HepG2 (cell line): Measurements from ENCODE around the gene SEMA3C. TPM values are rescaled to one million over a fixed set of nuclear protein-coding genes. Genes with fewer than 3 reads are reported as not detected.

ENCODE experiments used
- ATAC-seq: fragments of 200-7000 bp; cut with Tn5 transposase; 3 replicates; pipeline ENCODE4 v1.9.1; 2020; ENCODE audit warnings: mild to moderate bottlenecking, moderate library complexity
- BruUV-seq: library from RNA; stranded (reverse); fragments of 400-500 nt; replicated peaks from 2 replicates; lab custom pipeline; 2021; lab: Mats Ljungman, UMichigan
- CTCF ChIA-PET: fragments of 300-600 bp; formaldehyde crosslinking; extraction: SDS; loops from one replicate; lab custom pipeline; 2021; ENCODE audit warnings: low total read pairs, inconsistent platforms, low intra/inter-chr PET ratio; lab: Yijun Ruan, JAX
- POLR2A ChIA-PET: fragments of 350-600 bp; sonication (Branson Sonifier 250); formaldehyde crosslinking; loops from one replicate; lab custom pipeline; 2020; ENCODE audit warnings: antibody characterized with exemption, inconsistent platforms; lab: Yijun Ruan, JAX
- DNase-seq: peaks from one replicate; pipeline ENCODE4 v3.0.0-alpha.2; 2015; ENCODE audit warnings: low spot score
- FAIRE-seq: peaks from 3 replicates; lab custom pipeline; 2011; peaks lifted over from hg19 to GRCh38; lab: Jason Lieb, UNC
- H2AFZ ChIP-seq: one replicate; pipeline ENCODE4 v1.6.1; 2011; ENCODE audit warnings: low read length, inconsistent platforms
- H3K27ac ChIP-seq: fragments of 300-600 bp; 3 replicates; pipeline ENCODE4 v1.8.0; 2011; ENCODE audit warnings: mixed run types, mild to moderate bottlenecking, mixed read lengths, low read length, inconsistent platforms; ENCODE audit not compliant: insufficient read depth; ENCODE audit errors: extremely low read length
- H3K27me3 ChIP-seq, 2 experiments: fragments of 200-600 bp in 1 of 2; 2 replicates in 1 of 2; 3 replicates in 1 of 2; pipeline versions ENCODE4 v1.6.0 to v1.8.0; 2011; ENCODE audit warnings: low read length in 2 of 2, mild to moderate bottlenecking in 2 of 2, moderate library complexity in 2 of 2, inconsistent platforms in 1 of 2; ENCODE audit not compliant: insufficient read depth in 2 of 2, control insufficient read depth in 1 of 2
- H3K36me3 ChIP-seq, 2 experiments: fragments of 200-600 bp in 1 of 2; replicated peaks in 1 of 2; 2 replicates in 1 of 2; 3 replicates in 1 of 2; pipeline versions ENCODE4 v1.5.1 to v1.8.0; 2011; ENCODE audit warnings: low read length in 2 of 2, inconsistent platforms in 1 of 2; ENCODE audit not compliant: insufficient read depth in 2 of 2, control insufficient read depth in 1 of 2
- H3K4me1 ChIP-seq: 2 replicates; pipeline ENCODE4 v1.5.1; 2012; ENCODE audit warnings: low read length, inconsistent platforms; ENCODE audit not compliant: insufficient read depth
- H3K4me2 ChIP-seq: 2 replicates; pipeline ENCODE4 v1.6.0; 2011; ENCODE audit warnings: low read depth, low read length, inconsistent platforms
- H3K4me3 ChIP-seq, 3 experiments: fragments of 200-600 bp in 1 of 3; sonication (generic), shearing (Covaris generic) in 1 of 3; replicated peaks in 1 of 3; 2 replicates each; pipeline ENCODE4 v1.5.1; 2011 to 2016; ENCODE audit warnings: low read length in 3 of 3, inconsistent platforms in 2 of 3, low read depth in 2 of 3, mild to moderate bottlenecking in 2 of 3, control low read depth in 1 of 3, mixed read lengths in 1 of 3; ENCODE audit not compliant: insufficient read depth in 1 of 3
- H3K79me2 ChIP-seq: one replicate; pipeline ENCODE4 v1.6.1; 2011; ENCODE audit warnings: low read length, inconsistent platforms; ENCODE audit not compliant: insufficient read depth
- H3K9ac ChIP-seq: 2 replicates; pipeline ENCODE4 v1.6.0; 2011; ENCODE audit warnings: mild to moderate bottlenecking, low read depth, low read length, inconsistent platforms; ENCODE audit not compliant: insufficient read depth
- H3K9me3 ChIP-seq: 2 replicates; pipeline ENCODE4 v1.5.1; 2012; ENCODE audit warnings: mild to moderate bottlenecking, low read length
- H4K20me1 ChIP-seq: 2 replicates; pipeline ENCODE4 v1.6.0; 2011; ENCODE audit warnings: inconsistent platforms, mild to moderate bottlenecking, low read length, moderate library complexity; ENCODE audit not compliant: insufficient read depth
- ATF5 ChIP-seq: sonication (generic); formaldehyde crosslinking; IDR thresholded peaks from 2 replicates; pipeline ENCODE4 v1.4.0; 2020; ENCODE audit warnings: mild to moderate bottlenecking, low read depth, missing genetic modification reagents
- HNF4G ChIP-seq, 2 experiments: sonication (generic) in 1 of 2; formaldehyde crosslinking in 1 of 2; IDR thresholded peaks; 2 replicates each; pipeline versions ENCODE4 v1.4.0 to v1.6.1; 2011 to 2020; ENCODE audit warnings: borderline replicate concordance in 2 of 2, low read depth in 2 of 2, mild to moderate bottlenecking in 2 of 2, low read length in 1 of 2, missing genetic modification reagents in 1 of 2, moderate library complexity in 1 of 2
- MEF2D ChIP-seq: sonication (generic); formaldehyde crosslinking; IDR thresholded peaks from 2 replicates; pipeline ENCODE4 v1.5.1; 2020; ENCODE audit warnings: mild to moderate bottlenecking, missing genetic modification reagents
- ZNF484 ChIP-seq: sonication (generic); formaldehyde crosslinking; IDR thresholded peaks from 2 replicates; pipeline ENCODE4 v1.5.1; 2020; ENCODE audit warnings: mild to moderate bottlenecking, low read depth, missing genetic modification reagents, borderline replicate concordance
- ZNF7 ChIP-seq: IDR thresholded peaks from 2 replicates; pipeline ENCODE4 v1.6.1; 2016; ENCODE audit warnings: missing biosample characterization, missing genetic modification reagents
- ZNF775 ChIP-seq: sonication (generic); formaldehyde crosslinking; IDR thresholded peaks from 2 replicates; pipeline ENCODE4 v1.4.0; 2020; ENCODE audit warnings: missing genetic modification reagents, mild to moderate bottlenecking, moderate library complexity, borderline replicate concordance
- WGBS: methylation state at CpG from one replicate; pipeline ENCODE4 v1.1.6; 2017; ENCODE audit warnings: low lambda C conversion rate; 5-methylcytosine and 5-hydroxymethylcytosine counted together
- in situ Hi-C: cut with HindIII; loops from 2 replicates; pipeline ENCODE4 v1.10.0; 2017; ENCODE audit warnings: low pct_unique_long_range_greater_than_20kb; ENCODE audit not compliant: extremely low pct_ligation_motif_present
- intact Hi-C: fragments of 100-400 bp; cut with micrococcal nuclease; formaldehyde crosslinking; loops from one replicate; pipeline ENCODE4 v1.10.0; 2022; ENCODE audit not compliant: unreplicated experiment
- polyA plus RNA-seq, 8 experiments: library from polyadenylated mRNA; depleted of rRNA in 3 of 8; stranded (reverse) in 7 of 8; unstranded in 1 of 8; fragments of >200 nt; fragmentation: Illumina TruSeq in 4 of 8; extraction: Trizol in 4 of 8; gene quantifications; 2 replicates each; pipeline versions ENCODE4 v1.2.1 to v1.2.3, GENCODE V29; 2011 to 2016; ENCODE audit warnings: low read depth in 4 of 8, missing spikeins in 1 of 8, mixed read lengths in 1 of 8; ENCODE audit not compliant: insufficient read depth in 1 of 8
- total RNA-seq, 5 experiments: library from RNA; depleted of rRNA; stranded (reverse); fragments of >200 nt; fragmentation: Illumina TruSeq; extraction: Trizol; gene quantifications; 2 replicates each; pipeline ENCODE4 v1.2.3, GENCODE V29; 2016; ENCODE audit warnings: low read depth in 1 of 5

SEMA3C gene
- total and polyA plus RNA-seq, 2 of the 13 experiments (the other 11 are each of a cell fraction or from before 2014, with no cell fraction given) = 0.05 to 0.13 TPM

GRCh38 chr7:80895056-80895455 is 23.8 kb downstream of the SEMA3C start:
- Histone ChIP-seq H3K4me1 (no peaks in the 10 kb centered on the region), H2AFZ (no peak overlapping the region), H3K9ac (no peak overlapping the region), H3K4me3 (no peak overlapping the region), H3K79me2 (no peaks in the 10 kb centered on the region), H3K27ac (no peak overlapping the region), H3K4me2 (no peak overlapping the region), H4K20me1 (no peaks in the 10 kb centered on the region), H3K36me3 (no peaks in the 10 kb centered on the region), H3K9me3 (no peaks in the 10 kb centered on the region), H3K27me3 (no peaks in the 10 kb centered on the region)
- no peak for ATAC-seq
- no peak for DNase-seq
- FAIRE-seq = no peak
- BruUV-seq = no TSS peak
- CTCF ChIA-PET = no interaction called here
- POLR2A ChIA-PET = no interaction called here
- no peak for TF ChIP-seq ZNF775 (CRISPR knock-in tag)
- WGBS = 64% methylated on average over 4 of the region's 4 CpGs
- in situ Hi-C loops (no loop called here), intact Hi-C loops (no loop called here)

- in situ Hi-C loops = no loop called here
These were observed 27.6 kb downstream of the SEMA3C start for GRCh38 chr7:80891259-80891544.

More at GRCh38 chr7:80891259-80891544, 27.6 kb downstream of the SEMA3C start:
- no peak for FAIRE-seq
- no peak for DNase-seq
- H4K20me1 ChIP-seq = no peaks in the 10 kb centered on the region
- no peak overlapping the region for H3K4me3 ChIP-seq
- H3K36me3 ChIP-seq = no peaks in the 10 kb centered on the region
- no peak for TF ChIP-seq HNF4G (IDR thresholded peaks at IDR 0.05; ENCODE audit: borderline replicate concordance, low read depth, low read length)
- no peak for TF ChIP-seq HNF4G (CRISPR knock-in tag; IDR thresholded peaks at IDR 0.05; ENCODE audit: borderline replicate concordance, low read depth)
- TF ChIP-seq MEF2D (CRISPR knock-in tag) = no peak
- TF ChIP-seq ATF5 (CRISPR knock-in tag) = no peak
- no peak for TF ChIP-seq ZNF484 (CRISPR knock-in tag)
- no peak for TF ChIP-seq ZNF7
- intact Hi-C loops = no loop called here
- 63% methylated on average over 3 of the region's 3 CpGs for WGBS
- H3K9me3 ChIP-seq = no peaks in the 10 kb centered on the region
- H3K79me2 ChIP-seq = no peaks in the 10 kb centered on the region
- ATAC-seq = no peak
- H3K4me1 ChIP-seq = no peaks in the 10 kb centered on the region
- CTCF ChIA-PET = no interaction called here
- no peak overlapping the region for H3K4me2 ChIP-seq
- H3K9ac ChIP-seq = no peak overlapping the region
- no TSS peak for BruUV-seq
- no peaks in the 10 kb centered on the region for H3K27me3 ChIP-seq
- H3K27ac ChIP-seq = no peak overlapping the region
- no peak overlapping the region for H2AFZ ChIP-seq
- POLR2A ChIA-PET = no interaction called here
